GM12864 (cell line): Measurements from ENCODE around the gene ERICH6.

Experiments used
- DNase-seq: peaks from one replicate; pipeline ENCODE4 v3.0.0-alpha.2; 2011; ENCODE audit warnings: low read depth
- H3K4me3 ChIP-seq: 2 replicates; pipeline ENCODE4 v1.5.1; 2011; ENCODE audit warnings: mild to moderate bottlenecking, low read depth, low read length, control low read depth
- TF ChIP-seq, protein P1 (sequence below): IDR thresholded peaks from 2 replicates; pipeline ENCODE4 v1.5.1; 2011; ENCODE audit warnings: low read depth, mild to moderate bottlenecking, moderate library complexity, low read length, control low read depth, inconsistent platforms; ENCODE audit errors: missing control alignments

ERICH6 gene

DNA sequence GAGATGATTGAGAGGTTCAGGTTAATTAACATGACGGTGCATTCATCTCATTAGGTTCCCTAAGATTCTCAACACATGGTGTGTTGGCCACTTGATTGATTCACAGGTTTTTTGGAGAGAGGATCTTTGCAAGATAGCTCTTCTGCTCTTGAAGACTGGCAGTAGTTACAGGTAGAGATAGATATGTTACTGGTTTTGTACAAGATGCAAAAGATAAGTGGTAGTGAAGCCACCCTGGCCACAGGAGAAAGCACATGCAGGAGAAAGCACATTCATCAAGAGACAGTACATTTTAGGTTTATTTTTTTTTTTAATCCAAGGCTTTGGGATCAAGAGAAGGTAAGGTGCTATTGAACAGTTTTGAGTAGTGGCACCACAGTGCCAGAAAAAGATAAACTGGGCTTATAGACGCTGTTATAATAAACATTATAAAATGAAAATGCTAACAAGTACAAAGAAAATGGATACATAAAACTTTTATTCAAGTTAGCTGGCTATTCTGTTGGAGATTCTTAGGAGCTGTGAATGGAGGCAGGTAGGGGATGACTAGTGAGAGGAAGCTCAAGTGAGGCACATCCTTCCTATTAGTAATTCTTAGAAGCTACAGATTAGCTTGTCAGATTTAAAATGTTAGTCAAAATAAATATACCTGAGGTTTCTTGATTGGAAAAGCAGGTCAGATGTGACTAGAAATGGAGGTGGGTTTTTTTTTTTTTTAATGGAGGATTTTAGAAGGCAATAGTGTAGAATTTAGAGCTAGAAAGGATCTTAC is 89.8 kb downstream of the ERICH6 start:
- no peak for DNase-seq
- TF ChIP-seq, protein P1, sequence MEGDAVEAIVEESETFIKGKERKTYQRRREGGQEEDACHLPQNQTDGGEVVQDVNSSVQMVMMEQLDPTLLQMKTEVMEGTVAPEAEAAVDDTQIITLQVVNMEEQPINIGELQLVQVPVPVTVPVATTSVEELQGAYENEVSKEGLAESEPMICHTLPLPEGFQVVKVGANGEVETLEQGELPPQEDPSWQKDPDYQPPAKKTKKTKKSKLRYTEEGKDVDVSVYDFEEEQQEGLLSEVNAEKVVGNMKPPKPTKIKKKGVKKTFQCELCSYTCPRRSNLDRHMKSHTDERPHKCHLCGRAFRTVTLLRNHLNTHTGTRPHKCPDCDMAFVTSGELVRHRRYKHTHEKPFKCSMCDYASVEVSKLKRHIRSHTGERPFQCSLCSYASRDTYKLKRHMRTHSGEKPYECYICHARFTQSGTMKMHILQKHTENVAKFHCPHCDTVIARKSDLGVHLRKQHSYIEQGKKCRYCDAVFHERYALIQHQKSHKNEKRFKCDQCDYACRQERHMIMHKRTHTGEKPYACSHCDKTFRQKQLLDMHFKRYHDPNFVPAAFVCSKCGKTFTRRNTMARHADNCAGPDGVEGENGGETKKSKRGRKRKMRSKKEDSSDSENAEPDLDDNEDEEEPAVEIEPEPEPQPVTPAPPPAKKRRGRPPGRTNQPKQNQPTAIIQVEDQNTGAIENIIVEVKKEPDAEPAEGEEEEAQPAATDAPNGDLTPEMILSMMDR = no peak
- H3K4me3 ChIP-seq = no peak overlapping the region

DNA sequence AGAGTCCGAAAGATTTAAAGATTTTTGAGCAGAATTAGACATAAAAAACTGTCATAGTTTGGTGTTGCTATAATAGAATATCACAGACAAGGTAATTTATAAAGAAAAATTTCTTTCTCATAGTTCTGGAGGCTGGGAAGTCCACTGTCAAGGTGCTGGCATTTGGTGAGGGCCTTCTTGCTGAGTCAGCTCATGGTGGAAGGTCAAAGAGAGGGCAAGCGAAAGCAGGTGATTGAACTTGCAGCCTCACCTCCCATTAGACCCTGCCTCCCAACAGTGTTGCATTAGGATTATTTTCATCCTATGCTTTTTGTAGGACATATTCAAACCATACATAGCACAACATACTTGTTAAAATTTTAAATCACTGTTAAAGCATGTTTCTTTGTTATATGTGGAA is 90.7 kb downstream of the ERICH6 start:
- H3K4me3 ChIP-seq = no peak overlapping the region
- TF ChIP-seq, protein P1 = no peak
- DNase-seq = no peak

DNA sequence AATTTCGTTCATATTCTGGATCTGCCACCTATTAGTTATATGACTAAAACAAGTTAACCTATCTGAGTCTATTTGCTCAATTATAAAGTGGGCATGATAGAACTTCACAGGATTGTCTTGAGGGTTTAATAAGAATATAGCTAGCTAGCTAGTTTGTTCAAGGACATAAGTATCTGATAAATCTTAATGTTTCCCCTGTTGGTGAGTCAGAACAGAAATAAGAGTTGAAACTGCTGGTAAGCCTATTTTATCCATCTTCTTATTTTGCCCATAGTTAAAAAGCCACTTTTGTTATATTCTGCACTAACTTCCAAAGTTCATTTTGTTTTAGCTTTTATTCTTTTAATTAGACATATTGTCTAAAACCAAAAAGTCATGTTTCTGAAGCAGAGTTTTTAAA is 91.2 kb downstream of the ERICH6 start:
- TF ChIP-seq, protein P1 = no peak
- H3K4me3 ChIP-seq = no peak overlapping the region
- DNase-seq = no peak

DNA sequence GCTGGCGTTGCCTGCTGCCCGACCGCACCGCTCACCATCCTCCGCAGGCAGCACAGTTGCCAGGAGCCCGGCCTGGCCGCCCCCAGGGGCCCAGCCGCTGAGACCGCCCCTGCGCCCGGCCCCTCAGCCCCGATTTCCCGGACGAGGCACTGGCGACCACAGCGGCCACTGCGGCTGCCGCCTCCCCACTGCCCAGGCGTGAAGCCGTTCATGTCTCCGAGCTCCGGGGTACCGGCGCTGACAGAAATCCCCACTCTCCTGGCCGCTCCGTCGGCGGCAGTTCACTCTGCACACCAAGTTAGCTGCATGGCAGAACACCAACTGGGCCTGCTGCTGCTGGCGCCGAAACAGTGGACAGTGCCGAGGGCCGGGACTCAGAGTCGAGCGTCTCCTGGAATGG is 92.1 kb downstream of the ERICH6 start:
- DNase-seq = no peak
- TF ChIP-seq, protein P1 = no peak
- no peak overlapping the region for H3K4me3 ChIP-seq

DNA sequence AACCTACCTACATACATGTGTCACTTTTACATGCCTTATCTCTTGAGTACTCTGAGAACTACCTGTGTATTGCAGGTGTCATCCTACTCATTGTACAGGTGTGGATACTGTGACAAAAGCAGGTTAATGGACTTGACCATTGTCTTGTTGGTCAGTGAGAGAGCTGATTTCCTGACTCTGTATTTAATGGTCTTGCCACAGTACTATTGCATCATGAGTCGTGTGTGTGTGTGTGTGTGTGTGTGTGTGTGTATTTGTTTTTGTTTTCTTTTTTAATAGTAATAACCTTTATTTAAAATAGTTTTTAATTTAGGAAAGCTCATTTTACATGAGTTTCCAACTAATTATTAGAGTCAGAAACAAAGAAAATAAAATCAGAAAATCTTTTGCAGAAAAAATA is 92.9 kb downstream of the ERICH6 start:
- TF ChIP-seq, protein P1 = no peak
- H3K4me3 ChIP-seq = no peak overlapping the region

DNA sequence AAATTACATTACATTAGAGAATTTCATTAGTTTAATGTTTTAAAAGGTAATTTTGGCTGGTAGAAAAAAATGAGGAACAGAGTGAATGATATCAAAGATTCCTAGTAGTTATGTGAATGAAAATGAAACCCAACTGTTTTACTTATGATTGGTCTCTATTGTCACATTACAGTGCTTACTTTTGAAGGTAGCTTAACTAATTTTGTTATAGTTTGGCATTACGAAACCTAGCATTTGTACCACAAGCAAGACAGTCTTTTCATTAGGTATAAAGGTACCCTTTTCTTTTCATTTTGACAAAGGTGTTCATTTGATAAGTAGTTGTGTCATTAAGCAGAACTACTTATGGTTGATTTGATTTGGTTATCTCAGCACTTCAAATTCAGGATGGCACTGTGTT is 93.7 kb downstream of the ERICH6 start:
- TF ChIP-seq, protein P1 = no peak
- no peak overlapping the region for H3K4me3 ChIP-seq
- no peak for DNase-seq

More for the DNA sequence above, 92.9 kb downstream of the ERICH6 start:
- no peak for DNase-seq
